RWPE1 (cell line): ENCODE data around the gene ZNF592.

Experiments
- CTCF ChIA-PET: fragments of 350-600 bp; sonication (Branson Sonifier 250); formaldehyde crosslinking; extraction: SDS; loops from one replicate; lab custom pipeline; 2021; lab: Yijun Ruan, JAX
- POLR2A ChIA-PET: fragments of 400-600 bp; formaldehyde crosslinking; extraction: SDS; loops from one replicate; lab custom pipeline; 2020; ENCODE audit warnings: antibody characterized with exemption; ENCODE audit not compliant: low non-redundant PET; lab: Yijun Ruan, JAX
- DNase-seq: peaks from one replicate; pipeline ENCODE4 v3.0.0; 2012; ENCODE audit warnings: low spot score
- H3K27ac ChIP-seq: fragments of 450-650 bp; 2 replicates; pipeline ENCODE4 v1.5.1; 2017
- CTCF ChIP-seq: fragments of 450-650 bp; conservative IDR thresholded peaks from 2 replicates; pipeline ENCODE4 v1.5.1; 2017; ENCODE audit warnings: low read depth, mild to moderate bottlenecking

ZNF592 gene

GRCh38 chr15:84827246-84827645 is 78.9 kb downstream of the ZNF592 start:
- ChIA-PET CTCF (interaction anchor here (0.5 to 0.7 kb wide), 3 partner anchors 13 to 53 kb away, joined by 3 to 4 read pairs (median 3); no protein-coding TSS in a partner anchor), POLR2A (no interaction called here)
- DNase-seq = no peak
- no peak overlapping the region for H3K27ac ChIP-seq
- TF ChIP-seq CTCF = no peak

- CTCF ChIA-PET = interaction anchor here (1.0 kb wide), 1 partner anchor 100 kb away, joined by 3 read pairs; no protein-coding TSS in a partner anchor
- H3K27ac ChIP-seq = no peak overlapping the region
- no peak for DNase-seq
- TF ChIP-seq CTCF = no peak
- POLR2A ChIA-PET = no interaction called here
Observed at GRCh38 chr15:84828086-84828908, 79.9 kb downstream of the ZNF592 start.

GRCh38 chr15:84829428-84829827 is 81.0 kb downstream of the ZNF592 start:
- CTCF ChIA-PET = interaction anchor here (0.7 kb wide), 1 partner anchor 1826 kb away, joined by 3 read pairs; no protein-coding TSS in a partner anchor
- POLR2A ChIA-PET = no interaction called here
- TF ChIP-seq CTCF = no peak
- DNase-seq = no peak
- no peak overlapping the region for H3K27ac ChIP-seq

- no peak overlapping the region for H3K27ac ChIP-seq
- ChIA-PET CTCF (interaction anchor here (0.7 kb wide), 2 partner anchors 1340 to 1827 kb away, joined by 3 to 4 read pairs; no protein-coding TSS in a partner anchor), POLR2A (no interaction called here)
- TF ChIP-seq CTCF = no peak
- DNase-seq = no peak
Observed at GRCh38 chr15:84830036-84830435, 81.6 kb downstream of the ZNF592 start.

GRCh38 chr15:84831028-84831427 is 82.6 kb downstream of the ZNF592 start:
- no peak for DNase-seq
- POLR2A ChIA-PET = no interaction called here

More at GRCh38 chr15:84831028-84831427, 82.6 kb downstream of the ZNF592 start:
- no peak overlapping the region for H3K27ac ChIP-seq
- no peak for TF ChIP-seq CTCF
- CTCF ChIA-PET = interaction anchor here (0.6 kb wide), 1 partner anchor 95 kb away, joined by 5 read pairs; no protein-coding TSS in a partner anchor
